Naive thymus-derived CD4-positive, alpha-beta T cell (primary cell): ENCODE measurements around the gene TBC1D32. TPM values are rescaled to one million over a fixed set of nuclear protein-coding genes. Genes with fewer than 3 reads are reported as not detected.
"Not testable (repeated sequence)": the region's sequence is repeated elsewhere in the genome, so short reads cannot be mapped to it uniquely, and the experiment has no call there.

Experiments used
- ATAC-seq: fragments of 150-1000 bp; cut with Tn5 transposase; 2 replicates; pipeline ENCODE4 v1.10.0; 2021; ENCODE audit warnings: mild to moderate bottlenecking, moderate library complexity
- CTCF ChIA-PET: fragments of 350-600 bp; sonication (Branson Sonifier 250); formaldehyde crosslinking; loops from one replicate; lab custom pipeline; 2021; ENCODE audit warnings: antibody characterized with exemption; lab: Charles Lee
- POLR2A ChIA-PET: fragments of 350-600 bp; sonication (Branson Sonifier 250); formaldehyde crosslinking; loops from one replicate; lab custom pipeline; 2021; ENCODE audit warnings: antibody characterized with exemption, inconsistent platforms; lab: Charles Lee
- DNase-seq, 9 donors: peaks; one replicate each; pipeline versions ENCODE4 v3.0.0 to v3.0.0-alpha.2; 2020 to 2022; ENCODE audit warnings: mixed read lengths in 1 of 9
- H3K27ac ChIP-seq: one replicate; pipeline ENCODE4 v1.7.0; 2013; ENCODE audit warnings: mild to moderate bottlenecking, low read depth, low read length, moderate library complexity
- H3K27me3 ChIP-seq, 2 donors: one replicate each; pipeline ENCODE4 v1.7.0; 2013; ENCODE audit warnings: low read length in 2 of 2, mild to moderate bottlenecking in 2 of 2, moderate library complexity in 2 of 2; ENCODE audit not compliant: control insufficient read depth in 2 of 2, insufficient read depth in 2 of 2
- H3K36me3 ChIP-seq, 3 experiments: 1 replicate in 2 of 3; 2 replicates in 1 of 3; pipeline ENCODE4 v1.7.0; 2013; ENCODE audit warnings: low read length in 3 of 3, mild to moderate bottlenecking in 3 of 3, moderate library complexity in 1 of 3; ENCODE audit not compliant: insufficient read depth in 3 of 3, control insufficient read depth in 2 of 3
- H3K4me1 ChIP-seq, 2 donors: one replicate each; pipeline ENCODE4 v1.7.0; 2013; ENCODE audit warnings: low read length in 2 of 2, mild to moderate bottlenecking in 2 of 2, moderate library complexity in 1 of 2; ENCODE audit not compliant: control insufficient read depth in 2 of 2, insufficient read depth in 2 of 2
- H3K4me3 ChIP-seq: 2 replicates; pipeline ENCODE4 v1.7.0; 2013; ENCODE audit warnings: mild to moderate bottlenecking, low read length
- H3K9me3 ChIP-seq, 3 experiments: 1 replicate in 2 of 3; 2 replicates in 1 of 3; pipeline ENCODE4 v1.7.0; 2013; ENCODE audit warnings: low read length in 3 of 3; ENCODE audit not compliant: control insufficient read depth in 2 of 3
- H3K27ac Mint-ChIP-seq, 9 donors: one replicate each; pipeline ENCODE4 v1.8.0; 2020 to 2022; ENCODE audit warnings: mixed read lengths in 9 of 9, mild to moderate bottlenecking in 8 of 9, moderate library complexity in 5 of 9, inconsistent platforms in 2 of 9
- H3K27me3 Mint-ChIP-seq, 5 donors: one replicate each; pipeline ENCODE4 v1.8.0; 2021 to 2022; ENCODE audit warnings: mixed read lengths in 5 of 5, mild to moderate bottlenecking in 1 of 5
- H3K36me3 Mint-ChIP-seq, 5 donors: one replicate each; pipeline ENCODE4 v1.8.0; 2020 to 2022; ENCODE audit warnings: mixed read lengths in 5 of 5, mild to moderate bottlenecking in 3 of 5, inconsistent platforms in 1 of 5
- H3K4me1 Mint-ChIP-seq, 7 donors: one replicate each; pipeline ENCODE4 v1.8.0; 2020 to 2022; ENCODE audit warnings: mixed read lengths in 7 of 7, mild to moderate bottlenecking in 3 of 7, inconsistent platforms in 1 of 7
- H3K4me3 Mint-ChIP-seq, 10 donors: one replicate each; pipeline ENCODE4 v1.8.0; 2020 to 2022; ENCODE audit warnings: mild to moderate bottlenecking in 10 of 10, mixed read lengths in 10 of 10, moderate library complexity in 6 of 10, inconsistent platforms in 2 of 10
- H3K9me3 Mint-ChIP-seq, 11 donors: one replicate each; pipeline ENCODE4 v1.8.0; 2020 to 2022; ENCODE audit warnings: mixed read lengths in 11 of 11, mild to moderate bottlenecking in 4 of 11, inconsistent platforms in 1 of 11, moderate library complexity in 1 of 11
- intact Hi-C, 2 donors: fragments of 100-400 bp; cut with micrococcal nuclease; formaldehyde crosslinking; loops; one replicate each; pipeline ENCODE4 v1.15.1; 2023
- polyA plus RNA-seq, 2 donors: library from polyadenylated mRNA; unstranded; fragments of 300-500 nt; fragmentation: Illumina TruSeq; gene quantifications; one replicate each; pipeline ENCODE4 v1.2.3, GENCODE V29; 2021
- total RNA-seq, 6 experiments: library from RNA in 5 of 6; stranded (reverse) in 5 of 6; gene quantifications; 1 replicate in 5 of 6; 2 replicates in 1 of 6; pipeline ENCODE4 v1.2.3 and lab custom pipeline; 2021 to 2026

Gene TBC1D32
- total and polyA plus RNA-seq, 7 experiments from 2014 or later: 2.2 to 17.7 (median 14.7) TPM

DNA sequence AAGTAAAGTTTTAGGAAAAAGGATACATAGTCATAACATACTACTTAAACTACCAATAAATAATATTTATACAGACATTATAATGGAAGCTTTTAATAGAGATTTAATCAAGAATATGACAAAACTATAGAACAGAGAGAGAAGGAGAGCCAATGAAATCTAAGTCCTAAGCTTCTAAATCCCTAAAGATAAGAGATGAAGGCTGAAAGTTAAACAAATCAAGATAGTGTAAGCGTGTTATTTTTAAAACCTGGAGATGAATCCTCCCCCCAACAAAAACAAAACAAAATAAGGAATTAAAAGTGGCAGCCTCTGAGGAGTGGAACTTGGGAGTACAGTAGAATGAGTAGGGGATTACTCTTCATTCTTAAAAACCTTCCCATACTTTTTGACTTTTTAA, 145.9 kb downstream of the TBC1D32 start:
- peaks cover 0 to 45% (median 17%) of the 10 kb centered on the region in 5 donors for H3K36me3 Mint-ChIP-seq
- ATAC-seq: no peak
- H3K27me3 Mint-ChIP-seq: no peaks in the 10 kb centered on the region
- Histone ChIP-seq H3K4me1 (no peaks in the 10 kb centered on the region), H3K27me3 (no peaks in the 10 kb centered on the region), H3K36me3 (no peaks in the 10 kb centered on the region), H3K27ac (no peak overlapping the region), H3K9me3 (no peaks in the 10 kb centered on the region), H3K4me3 (no peak overlapping the region)
- no peaks in the 10 kb centered on the region for H3K9me3 Mint-ChIP-seq
- no peak overlapping the region for H3K27ac Mint-ChIP-seq
- DNase-seq: no peak
- ChIA-PET POLR2A (interaction anchor here (0.7 kb wide), 1 partner anchor 492 kb away, joined by 3 read pairs; no protein-coding TSS in a partner anchor), CTCF (no interaction called here)
- no peak overlapping the region for H3K4me3 Mint-ChIP-seq
- no peaks in the 10 kb centered on the region for H3K4me1 Mint-ChIP-seq
- intact Hi-C loops: no loop called here

GRCh38 chr6:121187833-121188200, 146.5 kb downstream of the TBC1D32 start:
- no peaks in the 10 kb centered on the region for H3K27me3 ChIP-seq
- DNase-seq: no peak
- no peak overlapping the region for H3K4me3 Mint-ChIP-seq
- intact Hi-C loops: no loop called here
- H3K27ac ChIP-seq: no peak overlapping the region
- no peaks in the 10 kb centered on the region for H3K9me3 Mint-ChIP-seq
- ChIA-PET POLR2A (no interaction called here), CTCF (interaction anchor here (0.6 kb wide), 1 partner anchor 31 kb away, joined by 3 read pairs; no protein-coding TSS in a partner anchor)
- H3K36me3 Mint-ChIP-seq: peaks cover 0 to 44% (median 12%) of the 10 kb centered on the region in 5 donors
- H3K27me3 Mint-ChIP-seq: no peaks in the 10 kb centered on the region
- H3K4me1 Mint-ChIP-seq: no peaks in the 10 kb centered on the region
- H3K4me1 ChIP-seq: no peaks in the 10 kb centered on the region
- no peak overlapping the region for H3K27ac Mint-ChIP-seq
- H3K4me3 ChIP-seq: no peak overlapping the region
- no peaks in the 10 kb centered on the region for H3K36me3 ChIP-seq
- no peak for ATAC-seq
- H3K9me3 ChIP-seq: no peaks in the 10 kb centered on the region

- intact Hi-C loops: no loop called here
- no peaks in the 10 kb centered on the region for H3K27me3 ChIP-seq
These were observed 147.0 kb downstream of the TBC1D32 start for GRCh38 chr6:121187200-121187832.

DNA sequence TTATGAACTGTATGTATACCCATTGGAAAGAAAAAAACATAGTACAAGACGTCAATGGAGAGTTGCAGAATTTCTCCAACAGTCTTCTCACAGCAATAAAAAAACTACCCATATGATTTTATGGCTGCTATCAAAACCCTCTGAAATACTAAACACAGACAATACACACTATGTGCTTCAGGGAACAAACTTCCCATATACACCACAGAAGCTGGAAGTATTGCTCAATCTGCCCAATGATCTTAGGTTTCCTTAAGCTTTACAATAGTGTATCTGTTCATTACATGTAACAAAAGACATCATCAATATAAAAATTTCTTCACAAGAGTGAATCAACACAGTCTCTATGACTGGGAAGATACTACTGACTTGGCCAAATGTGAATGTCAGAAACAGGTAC, 150.5 kb downstream of the TBC1D32 start:
- H3K4me1 Mint-ChIP-seq: no peaks in the 10 kb centered on the region
- Histone ChIP-seq H3K27ac (no peak overlapping the region), H3K4me1 (no peaks in the 10 kb centered on the region), H3K4me3 (no peak overlapping the region), H3K27me3 (no peaks in the 10 kb centered on the region), H3K9me3 (peaks cover 0 to under 1% (median 0%) of the 10 kb centered on the region in 3 experiments), H3K36me3 (peaks cover 0 to under 1% (median 0%) of the 10 kb centered on the region in 3 experiments)
- peaks cover 6 to 59% (median 35%) of the 10 kb centered on the region in 5 donors for H3K36me3 Mint-ChIP-seq
- no peak overlapping the region for H3K4me3 Mint-ChIP-seq
- H3K27me3 Mint-ChIP-seq: no peaks in the 10 kb centered on the region
- ATAC-seq (no peak), DNase-seq (no peak)
- H3K9me3 Mint-ChIP-seq: peaks cover 0 to 17% (median 6%) of the 10 kb centered on the region in 11 donors
- intact Hi-C loops: no loop called here
- POLR2A ChIA-PET: no interaction called here
- H3K27ac Mint-ChIP-seq: no peak overlapping the region
- CTCF ChIA-PET: no interaction called here

More at GRCh38 chr6:121187200-121187832, 147.0 kb downstream of the TBC1D32 start:
- Mint-ChIP-seq H3K27ac (no peak overlapping the region), H3K9me3 (no peaks in the 10 kb centered on the region), H3K27me3 (no peaks in the 10 kb centered on the region), H3K4me1 (no peaks in the 10 kb centered on the region), H3K4me3 (no peak overlapping the region), H3K36me3 (peaks cover 0 to 39% (median 8%) of the 10 kb centered on the region in 5 donors)
- DNase-seq: no peak
- ChIA-PET POLR2A (no interaction called here), CTCF (interaction anchor here (0.6 kb wide), 1 partner anchor 31 kb away, joined by 3 read pairs; no protein-coding TSS in a partner anchor)
- H3K27ac ChIP-seq: no peak overlapping the region
- H3K36me3 ChIP-seq: no peaks in the 10 kb centered on the region
- ATAC-seq: no peak
- H3K9me3 ChIP-seq: no peaks in the 10 kb centered on the region
- no peaks in the 10 kb centered on the region for H3K4me1 ChIP-seq
- no peak overlapping the region for H3K4me3 ChIP-seq

DNA sequence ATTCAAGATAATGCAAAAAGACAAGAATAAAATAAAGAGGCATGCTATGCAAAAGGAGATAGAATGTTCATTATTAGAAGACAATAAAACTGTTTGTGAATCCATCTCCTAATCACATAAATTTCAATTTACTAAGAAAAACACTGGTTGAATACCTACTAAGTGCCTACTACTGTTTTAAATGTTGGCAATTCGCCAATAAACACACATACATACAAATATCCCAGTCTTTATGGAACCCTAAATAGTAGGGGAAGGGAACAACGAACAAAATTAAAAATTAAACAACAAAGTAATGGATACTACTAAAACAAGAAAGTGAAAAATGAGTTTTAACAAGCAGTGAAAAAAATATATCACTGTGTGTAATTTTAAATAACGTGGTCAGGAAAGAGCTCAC, 158.5 kb downstream of the TBC1D32 start:
- Mint-ChIP-seq H3K4me1 (peaks cover 0 to 2% (median 0%) of the 10 kb centered on the region in 7 donors), H3K4me3 (no peak overlapping the region), H3K36me3 (peaks cover 6 to 62% (median 39%) of the 10 kb centered on the region in 5 donors), H3K9me3 (peaks cover 0 to 12% (median 2%) of the 10 kb centered on the region in 11 donors), H3K27me3 (no peaks in the 10 kb centered on the region), H3K27ac (no peak overlapping the region)
- Histone ChIP-seq H3K4me1 (no peaks in the 10 kb centered on the region), H3K9me3 (peaks cover 0 to 11% (median 0%) of the 10 kb centered on the region in 3 experiments), H3K4me3 (no peak overlapping the region), H3K36me3 (peaks cover 0 to 6% (median 0%) of the 10 kb centered on the region in 3 experiments), H3K27ac (no peak overlapping the region), H3K27me3 (no peaks in the 10 kb centered on the region)
- ATAC-seq (no peak), DNase-seq (no peak)
- intact Hi-C loops: no loop called here
- POLR2A ChIA-PET: no interaction called here
- CTCF ChIA-PET: no interaction called here

DNA sequence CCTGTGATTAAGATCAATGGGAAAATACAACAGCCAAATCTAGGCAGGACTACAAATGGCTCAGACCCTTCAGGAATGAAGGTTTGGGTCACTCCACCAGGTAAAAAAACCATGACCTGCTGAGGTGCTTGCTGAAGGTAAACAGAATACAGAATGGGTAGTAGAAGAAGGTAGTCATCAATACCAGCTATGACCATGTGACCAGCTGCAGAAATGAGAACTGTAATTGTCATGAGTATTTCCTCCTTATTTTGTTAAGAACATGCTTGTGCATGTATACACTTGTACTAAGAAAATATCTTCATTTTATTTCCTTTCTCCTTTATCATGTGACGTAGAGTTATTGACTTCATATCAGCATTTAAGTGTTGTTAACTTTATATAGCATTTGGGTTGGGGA, 161.8 kb downstream of the TBC1D32 start:
- H3K9me3 Mint-ChIP-seq, H3K27ac Mint-ChIP-seq, H3K27me3 ChIP-seq, H3K9me3 ChIP-seq, POLR2A ChIA-PET, H3K4me3 ChIP-seq, H3K4me1 ChIP-seq, H3K36me3 ChIP-seq, H3K4me1 Mint-ChIP-seq, H3K27ac ChIP-seq, ATAC-seq, CTCF ChIA-PET, intact Hi-C loops, DNase-seq, H3K27me3 Mint-ChIP-seq, H3K4me3 Mint-ChIP-seq: not testable (repeated sequence)
- peaks cover 2 to 43% (median 24%) of the 10 kb centered on the region in 5 donors for H3K36me3 Mint-ChIP-seq

DNA sequence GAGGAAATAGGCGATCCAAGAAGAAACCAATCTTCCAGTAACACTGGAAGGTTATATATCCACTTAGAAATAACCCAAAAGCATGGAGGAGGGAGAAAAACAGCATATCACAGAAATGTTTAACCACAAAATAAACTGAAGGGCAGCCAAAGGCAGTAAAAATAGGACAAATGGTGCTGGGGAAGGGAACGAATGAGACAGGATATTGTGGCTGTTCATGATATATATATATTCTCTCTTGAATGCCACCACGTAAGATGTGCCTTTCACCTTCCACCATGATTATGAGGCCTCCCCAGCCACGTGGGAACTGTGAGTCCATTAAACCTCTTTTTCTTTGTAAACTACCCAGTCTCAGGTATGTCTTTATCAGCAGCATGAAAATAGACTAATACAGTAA, 162.4 kb downstream of the TBC1D32 start:
- no peak for DNase-seq
- intact Hi-C loops: no loop called here
- Histone ChIP-seq H3K9me3 (no peaks in the 10 kb centered on the region), H3K4me1 (no peaks in the 10 kb centered on the region), H3K36me3 (no peaks in the 10 kb centered on the region), H3K4me3 (no peak overlapping the region), H3K27ac (no peak overlapping the region), H3K27me3 (no peaks in the 10 kb centered on the region)
- POLR2A ChIA-PET: no interaction called here
- Mint-ChIP-seq H3K27ac (no peak overlapping the region), H3K4me1 (peaks cover 0 to 2% (median 0%) of the 10 kb centered on the region in 7 donors), H3K9me3 (peaks cover 0 to 6% (median 2%) of the 10 kb centered on the region in 11 donors), H3K36me3 (peaks cover 0 to 37% (median 19%) of the 10 kb centered on the region in 5 donors), H3K4me3 (no peak overlapping the region), H3K27me3 (no peaks in the 10 kb centered on the region)
- CTCF ChIA-PET: no interaction called here
- ATAC-seq: no peak
